Activated T-helper 1 cell treated with Interleukin-2 at 50 U/mL for 16 hours (primary cell): ENCODE data around the gene EXT2.

ENCODE experiments used
- DNase-seq: peaks from one replicate; pipeline ENCODE4 v3.0.0-alpha.2; 2020; ENCODE audit warnings: low read depth

The EXT2 gene

GRCh38 chr11:44203270-44204043 lies 108.0 kb downstream of the EXT2 start:
- DNase-seq: no peak

- no peak for DNase-seq
Observed at GRCh38 chr11:44205352-44205751, 109.9 kb downstream of the EXT2 start.

- DNase-seq: no peak
Observed at GRCh38 chr11:44205836-44206235, 110.4 kb downstream of the EXT2 start.

- DNase-seq: no peak
Observed at GRCh38 chr11:44207292-44207691, 111.8 kb downstream of the EXT2 start.

GRCh38 chr11:44208976-44209603 lies 113.6 kb downstream of the EXT2 start:
- DNase-seq: no peak

GRCh38 chr11:44212128-44212527 lies 116.7 kb downstream of the EXT2 start:
- DNase-seq: no peak

- no peak for DNase-seq
Observed at GRCh38 chr11:44213148-44213547, 117.7 kb downstream of the EXT2 start.

GRCh38 chr11:44217432-44217831 lies 122.0 kb downstream of the EXT2 start:
- no peak for DNase-seq

GRCh38 chr11:44219830-44220796 lies 124.6 kb downstream of the EXT2 start:
- no peak for DNase-seq

- no peak for DNase-seq
Observed at GRCh38 chr11:44221456-44221855, 126.0 kb downstream of the EXT2 start.

GRCh38 chr11:44221992-44222391 lies 126.5 kb downstream of the EXT2 start:
- DNase-seq: no peak

- DNase-seq: no peak
Observed at GRCh38 chr11:44223238-44223637, 127.8 kb downstream of the EXT2 start.

- no peak for DNase-seq
Observed at GRCh38 chr11:44224867-44225501, 129.5 kb downstream of the EXT2 start.

GRCh38 chr11:44226490-44226889 lies 131.0 kb downstream of the EXT2 start:
- DNase-seq: no peak

GRCh38 chr11:44226945-44227344 lies 131.5 kb downstream of the EXT2 start:
- no peak for DNase-seq

GRCh38 chr11:44228379-44228778 lies 132.9 kb downstream of the EXT2 start:
- no peak for DNase-seq

GRCh38 chr11:44229098-44229497 lies 133.6 kb downstream of the EXT2 start:
- DNase-seq: no peak

GRCh38 chr11:44229624-44230023 lies 134.1 kb downstream of the EXT2 start:
- no peak for DNase-seq

GRCh38 chr11:44235765-44236201 lies 140.3 kb downstream of the EXT2 start:
- DNase-seq: no peak

GRCh38 chr11:44236296-44236695 lies 140.8 kb downstream of the EXT2 start:
- no peak for DNase-seq

GRCh38 chr11:44237156-44237555 lies 141.7 kb downstream of the EXT2 start:
- DNase-seq: no peak

GRCh38 chr11:44241851-44242250 lies 146.4 kb downstream of the EXT2 start:
- no peak for DNase-seq
